A549 treated with ZK216348 at 1 μM for 4 hours (cell line): ENCODE data around the gene PRLR. TPM values are rescaled to one million over a fixed set of nuclear protein-coding genes. Genes with fewer than 3 reads are reported as not detected.

Source experiments
- total RNA-seq: library from RNA; stranded (reverse); fragments of 200-300 nt; extraction: Qiagen RNA extraction; gene quantifications from 5 replicates; pipeline ENCODE4 v1.2.3, GENCODE V29; 2022; ENCODE audit warnings: low read depth

Gene PRLR
- total RNA-seq, result 0.04 to 0.39 TPM in 2 of 5 replicates, not detected in the others

DNA sequence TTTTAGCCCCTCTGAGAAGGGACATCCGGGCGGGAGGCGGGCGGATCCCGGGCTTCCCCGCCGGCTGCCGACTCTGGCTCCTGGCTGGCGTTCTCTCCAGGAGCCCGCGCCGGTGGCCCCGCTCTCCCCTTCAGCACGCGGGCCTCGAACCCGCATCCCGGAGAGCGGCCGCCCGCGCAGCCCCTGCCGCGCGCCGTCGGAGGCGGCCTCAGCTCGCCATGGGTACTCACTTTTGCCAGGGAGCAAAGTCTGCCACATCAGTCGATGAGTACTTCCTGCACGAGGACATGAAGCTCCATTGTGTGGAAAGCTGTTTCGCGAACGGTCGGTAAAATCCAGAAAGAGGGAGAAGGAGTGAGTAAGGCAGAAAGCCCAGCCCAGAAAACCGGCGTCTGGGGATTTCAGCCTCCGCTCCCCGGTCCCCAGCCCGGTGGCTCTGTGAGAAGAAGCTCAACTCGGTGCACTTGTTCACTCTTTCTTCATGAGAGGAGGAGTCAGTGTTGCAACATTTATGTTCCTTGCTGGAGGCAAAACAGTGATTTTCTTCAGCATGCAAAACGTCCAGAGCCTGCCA lies at the start of gene PRLR:
PRLR (minus strand) TSS at position 450 of the 574 bp plus-strand sequence. CDS start 140,867 bp downstream, outside the sequence.

DNA sequence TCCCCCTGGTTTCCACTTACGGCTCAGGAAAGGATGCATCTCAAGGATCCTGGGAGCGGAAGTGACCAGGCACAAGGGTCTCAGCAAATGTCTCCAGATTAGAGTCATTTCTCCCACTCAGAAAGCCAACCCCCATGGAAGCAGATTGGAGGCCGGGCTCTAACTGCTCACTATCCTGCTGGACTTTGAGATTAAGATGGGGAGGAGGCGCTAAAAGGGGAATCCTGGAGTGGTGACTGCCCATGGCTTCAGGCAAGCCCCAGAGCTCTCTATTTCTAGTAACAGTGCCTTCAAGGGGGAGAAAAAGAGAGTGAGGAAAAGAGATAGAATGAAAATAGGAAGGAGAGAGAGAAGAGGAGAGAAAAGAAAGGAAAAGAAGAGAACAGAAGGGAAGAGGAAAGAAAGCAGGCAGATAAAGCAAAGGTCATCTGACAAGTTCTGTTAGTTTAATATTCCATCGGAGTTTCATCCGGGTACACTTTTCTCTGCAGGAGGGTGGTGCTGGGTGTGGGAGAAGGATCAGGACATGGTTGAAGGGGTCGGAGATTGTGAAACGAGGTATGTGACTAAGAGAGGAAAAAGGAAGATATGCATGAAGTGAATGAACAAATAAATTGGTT lies 182.4 kb downstream of the PRLR start, which contains the start of gene AGXT2:
AGXT2 (minus strand) TSS at position 165 of the 620 bp plus-strand sequence; CDS start at position 108, 57 bp downstream.

Other genes starting within 250 kb of the PRLR start
- not detected in 5 replicates for gene AGXT2, start 182.5 kb downstream of the PRLR start, total RNA-seq